Caki2 (cell line): ENCODE data around the gene NUDT13. TPM values are rescaled to one million over a fixed set of nuclear protein-coding genes. Genes with fewer than 3 reads are reported as not detected.
"Not testable (repeated sequence)": the region's sequence is repeated elsewhere in the genome, so short reads cannot be mapped to it uniquely, and the experiment has no call there.

ENCODE experiments used
- DNase-seq: peaks from one replicate; pipeline ENCODE4 v3.0.0-alpha.2; 2015; ENCODE audit warnings: low read depth
- in situ Hi-C: cut with HindIII; loops from 2 replicates; pipeline ENCODE4 v1.10.0; 2016; ENCODE audit warnings: low sequenced_read_pairs, low pct_unique_long_range_greater_than_20kb, mixed read lengths
- total RNA-seq: library from RNA; depleted of rRNA; stranded (reverse); fragments of >200 nt; shearing (Covaris generic); gene quantifications from 2 replicates; pipeline ENCODE4 v1.2.3, GENCODE V29; 2014; ENCODE audit warnings: low replicate concordance; rRNA removed

Gene NUDT13
- total RNA-seq, 1 experiment from 2014 or later = 3.4 TPM

- in situ Hi-C loops, DNase-seq: not testable (repeated sequence)
Observed at GRCh38 chr10:73150633-73151413, 40.6 kb downstream of the NUDT13 start.

- DNase-seq = no peak
- in situ Hi-C loops = no loop called here
Observed at GRCh38 chr10:73152009-73152408, 41.8 kb downstream of the NUDT13 start.

DNA sequence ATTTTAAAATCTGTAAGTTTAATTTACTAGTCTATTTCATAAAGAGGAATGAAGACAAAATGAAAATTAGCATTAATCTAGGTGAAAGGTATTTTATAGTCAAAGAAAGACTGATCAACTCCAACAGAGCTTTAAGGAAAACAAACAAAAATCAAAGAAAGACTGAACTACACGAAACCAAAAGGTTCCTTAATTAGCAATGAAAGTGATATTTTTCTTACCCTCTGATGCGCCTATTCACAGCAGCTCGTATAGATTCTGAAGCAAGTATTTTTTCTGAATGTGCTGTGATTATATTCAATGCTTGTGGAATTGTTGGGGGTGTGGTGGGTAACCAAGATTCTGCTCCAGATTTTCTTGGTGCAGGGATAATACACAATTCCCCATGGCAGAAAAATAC lies 45.8 kb downstream of the NUDT13 start:
- in situ Hi-C loops = no loop called here
- no peak for DNase-seq

- in situ Hi-C loops = no loop called here
Observed at GRCh38 chr10:73159038-73159648, 48.9 kb downstream of the NUDT13 start.

GRCh38 chr10:73161079-73161478 lies 50.8 kb downstream of the NUDT13 start:
- no peak for DNase-seq
- in situ Hi-C loops = no loop called here

More at GRCh38 chr10:73159038-73159648, 48.9 kb downstream of the NUDT13 start:
- peak; percentile 39 for DNase-seq

GRCh38 chr10:73161662-73162061 lies 51.4 kb downstream of the NUDT13 start:
- no peak for DNase-seq
- in situ Hi-C loops = no loop called here

DNA sequence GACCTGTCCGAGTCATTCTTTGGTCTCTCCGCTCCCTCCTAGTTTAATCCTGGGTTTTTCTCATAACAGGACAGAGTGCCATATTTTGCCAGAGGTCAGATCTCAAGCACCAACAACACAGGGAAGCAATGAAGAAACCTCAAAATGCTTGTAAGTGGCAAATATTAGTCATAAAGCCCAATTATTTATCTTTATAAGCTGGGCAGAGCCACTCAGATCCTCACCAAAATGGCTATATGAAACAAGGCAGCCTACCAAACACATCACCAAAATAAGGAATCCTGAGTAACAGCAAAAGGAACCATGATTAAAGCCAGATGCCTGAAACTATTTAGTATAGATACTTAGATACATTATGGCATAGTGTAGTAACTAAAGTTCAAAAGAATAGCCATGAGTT lies 52.8 kb downstream of the NUDT13 start:
- in situ Hi-C loops = no loop called here
- no peak for DNase-seq

DNA sequence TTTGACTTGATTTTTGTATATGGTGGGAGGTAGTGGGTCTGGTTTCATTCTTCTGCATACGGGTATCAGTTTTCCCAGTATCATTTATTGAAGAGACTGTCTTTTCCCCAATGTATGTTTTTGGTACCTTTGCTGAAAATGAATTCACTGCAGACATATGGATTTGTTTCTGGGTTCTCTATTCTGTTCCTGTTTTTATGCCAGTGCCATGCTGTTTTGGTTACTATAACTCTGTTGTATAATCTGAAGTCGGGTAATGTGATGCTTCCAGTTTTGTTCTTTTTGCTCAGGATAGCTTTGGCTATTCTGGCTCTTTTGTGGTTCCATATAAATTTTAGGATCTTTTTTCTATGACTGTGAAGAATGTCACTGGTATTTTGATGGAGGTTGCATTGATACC lies 56.7 kb downstream of the NUDT13 start:
- peak; percentile 18 for DNase-seq
- in situ Hi-C loops = no loop called here

GRCh38 chr10:73167458-73167782 lies 57.2 kb downstream of the NUDT13 start:
- in situ Hi-C loops = no loop called here
- DNase-seq = no peak

- peak; percentile 95 for DNase-seq
- in situ Hi-C loops = no loop called here
Observed at GRCh38 chr10:73167783-73168464, 57.7 kb downstream of the NUDT13 start, which contains the start of the genes ECD and FAM149B1. TSS of gene ECD (minus strand) at chr10:73168008. CDS start at chr10:73163937, 4,071 bp downstream. TSS of gene FAM149B1 (plus strand) at chr10:73168119. CDS start at chr10:73168340, 221 bp downstream.

DNA sequence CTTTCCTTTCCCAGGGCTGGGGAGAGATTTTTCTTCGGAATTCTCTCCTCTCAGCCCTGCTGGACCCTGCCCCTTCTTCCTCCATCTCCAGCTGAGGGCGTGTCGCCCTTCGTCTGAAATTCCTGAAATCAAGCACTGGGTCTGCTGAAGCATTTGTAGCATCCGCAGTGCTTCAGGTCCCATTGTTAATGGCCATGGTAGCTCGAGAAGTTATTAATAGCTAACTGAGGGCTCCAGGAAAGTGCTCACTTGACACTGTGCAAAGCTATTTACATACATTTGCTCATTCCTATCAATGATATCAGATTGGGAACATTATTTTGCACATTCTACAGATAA lies 58.2 kb downstream of the NUDT13 start:
- in situ Hi-C loops = no loop called here
- no peak for DNase-seq

DNA sequence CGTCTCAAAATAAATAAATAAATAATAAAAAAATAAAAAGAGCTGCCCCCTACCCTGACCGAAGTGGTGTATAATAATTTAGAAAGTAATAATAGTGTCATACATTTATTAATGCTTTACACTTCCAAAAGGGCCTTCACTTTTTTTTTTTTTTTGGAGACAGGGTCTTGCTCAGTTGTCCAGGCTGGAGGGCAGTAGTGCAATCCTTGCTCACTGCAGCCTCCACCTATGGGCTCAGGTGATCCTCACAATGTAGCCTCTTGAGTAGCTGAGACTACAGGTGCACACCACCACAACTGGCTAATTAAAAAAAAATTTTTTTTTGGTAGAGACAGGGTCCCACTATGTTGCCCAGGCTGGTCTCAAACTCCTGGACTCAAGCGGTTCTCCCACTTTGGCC lies 59.1 kb downstream of the NUDT13 start:
- DNase-seq = no peak
- in situ Hi-C loops = no loop called here

DNA sequence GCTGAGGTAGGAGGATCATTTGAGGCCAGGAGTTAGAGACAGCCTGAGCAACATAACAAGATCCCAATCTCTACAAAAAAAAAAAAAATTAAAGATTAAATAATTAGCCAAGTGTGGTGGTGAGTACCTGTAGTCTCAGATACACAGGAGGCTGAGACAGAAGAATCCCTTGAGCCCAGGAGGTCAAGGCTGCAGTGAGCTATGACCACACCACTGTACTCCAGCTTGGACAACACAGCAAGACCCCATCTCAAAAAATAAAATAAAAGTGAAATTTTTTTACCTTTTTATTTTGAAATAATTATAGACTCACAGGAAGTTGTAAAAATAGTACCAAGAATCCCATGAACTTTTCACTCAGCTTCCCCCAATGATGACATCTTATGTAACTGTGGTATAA lies 62.6 kb downstream of the NUDT13 start:
- in situ Hi-C loops = no loop called here
- no peak for DNase-seq

DNA sequence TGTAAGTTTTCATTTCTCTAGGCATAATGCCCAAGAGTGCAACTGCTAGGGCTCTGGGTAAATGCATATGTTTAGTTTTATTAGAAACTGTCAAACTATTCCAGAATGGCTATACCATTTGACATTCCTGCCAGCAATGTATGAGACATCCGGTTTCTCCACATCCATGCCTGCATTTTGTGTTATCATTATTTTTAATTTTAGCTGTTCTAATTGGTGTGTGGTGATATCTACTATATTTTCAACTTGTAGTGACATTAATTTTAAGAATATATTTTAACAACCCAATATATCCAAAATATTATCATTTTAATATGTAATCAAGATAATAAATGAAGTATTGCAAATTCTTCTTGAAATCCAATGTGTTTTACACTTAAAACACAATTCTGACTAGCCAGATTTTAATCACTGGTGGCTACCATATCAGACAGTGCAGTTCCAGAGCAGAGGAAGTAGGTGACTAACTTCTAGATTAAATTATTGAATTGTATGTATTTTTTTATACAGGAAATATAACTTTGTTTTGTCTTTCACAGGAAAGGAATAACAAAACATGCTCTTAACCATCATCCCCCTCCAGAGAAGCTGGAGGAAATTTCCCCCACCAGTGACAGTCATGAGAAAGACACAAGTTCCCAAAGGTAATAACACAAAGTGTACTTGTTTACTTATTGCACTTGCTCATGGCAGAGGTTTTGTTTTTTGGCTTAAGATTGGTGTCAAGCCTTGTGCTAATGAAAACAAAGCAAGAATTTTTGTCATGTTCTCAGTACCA lies 64.1 kb downstream of the NUDT13 start:
- in situ Hi-C loops = no loop called here
- no peak for DNase-seq

Other genes with a start within 250 kb of the NUDT13 start
- gene OIT3, start 216.7 kb upstream of the NUDT13 start, total RNA-seq = not detected in 2 replicates
- gene PLA2G12B, start 155.6 kb upstream of the NUDT13 start, total RNA-seq = not detected in 2 replicates
- 102 and 110 TPM in 2 replicates for gene P4HA1, start 13.6 kb upstream of the NUDT13 start, total RNA-seq
- 44.6 and 45.7 TPM in 2 replicates for gene ECD, start 57.6 kb downstream of the NUDT13 start, total RNA-seq
- 11.1 and 11.5 TPM in 2 replicates for gene FAM149B1, start 57.7 kb downstream of the NUDT13 start, total RNA-seq
- 35.6 and 39.1 TPM in 2 replicates for gene DNAJC9, start 136.8 kb downstream of the NUDT13 start, total RNA-seq
- 67.5 and 86.6 TPM in 2 replicates for gene MRPS16, start 142.2 kb downstream of the NUDT13 start, total RNA-seq
- gene CFAP70, start 248.4 kb downstream of the NUDT13 start, total RNA-seq = 0.78 and 3.4 TPM in 2 replicates